ENCODE results near the gene EPHA4. TPM values are rescaled to one million over a fixed set of nuclear protein-coding genes. Genes with fewer than 3 reads are reported as not detected.

Gene EPHA4
- total and polyA plus RNA-seq, 4 donors, result 0.43 to 2.3 (median 1.1) TPM

DNA sequence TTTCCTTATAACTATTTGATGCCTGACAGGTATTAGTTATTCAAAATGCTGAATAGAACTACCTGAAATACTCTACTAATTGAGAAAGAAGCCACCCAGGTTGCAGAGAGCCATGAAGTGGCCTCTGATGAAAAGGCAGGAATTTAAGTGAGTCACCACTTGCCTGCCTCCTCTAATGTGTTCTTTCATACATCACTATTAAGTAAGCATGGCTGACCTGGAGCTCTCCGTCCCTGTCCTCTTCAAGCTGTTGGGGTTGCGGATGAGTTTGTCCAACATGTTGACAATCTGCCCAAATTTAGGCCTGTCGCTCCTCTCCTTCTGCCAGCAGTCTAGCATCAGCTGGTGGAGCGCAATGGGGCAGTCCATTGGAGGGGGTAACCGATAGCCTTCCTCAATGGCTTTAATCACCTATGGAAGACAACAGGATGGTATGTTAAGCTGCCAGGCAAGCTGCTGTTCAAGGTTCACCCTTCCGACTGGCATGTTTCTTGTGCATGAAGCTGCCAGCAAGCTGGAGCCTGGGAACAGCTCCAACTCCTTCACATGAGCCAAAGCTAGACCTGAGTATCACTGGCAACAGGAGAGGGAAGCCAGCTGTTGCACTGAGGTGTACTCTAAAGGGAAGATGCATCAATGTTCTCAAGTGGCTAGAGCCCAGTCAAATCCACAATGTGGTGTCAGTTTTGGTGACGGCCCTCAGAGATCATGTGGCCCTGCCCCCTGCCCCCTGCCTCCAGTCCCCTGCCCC lies 142.2 kb downstream of the EPHA4 start:
- 87% methylated on average over 7 of the region's 7 CpGs for WGBS
- TF ChIP-seq RXRA (IDR thresholded peaks at IDR 0.05) (no peak), RAD21 (IDR thresholded peaks at IDR 0.05) (no peak)
- TF ChIP-seq, protein P1, sequence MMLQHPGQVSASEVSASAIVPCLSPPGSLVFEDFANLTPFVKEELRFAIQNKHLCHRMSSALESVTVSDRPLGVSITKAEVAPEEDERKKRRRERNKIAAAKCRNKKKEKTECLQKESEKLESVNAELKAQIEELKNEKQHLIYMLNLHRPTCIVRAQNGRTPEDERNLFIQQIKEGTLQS (IDR thresholded peaks at IDR 0.05), result no peak
- H3K4me1 ChIP-seq (ENCODE audit: control insufficient read depth in 4 of 4, insufficient read depth in 4 of 4, low read length in 3 of 4), result no peaks in the 10 kb centered on the region
- H3K27ac ChIP-seq (ENCODE audit: low read depth in 1 of 2, low read length in 2 of 2), result no peak overlapping the region
- no peaks in the 10 kb centered on the region for H3K9me3 ChIP-seq (ENCODE audit: control insufficient read depth in 4 of 4, low read length in 3 of 4)
- H3K36me3 ChIP-seq (ENCODE audit: control insufficient read depth in 4 of 4, insufficient read depth in 3 of 4, low read depth in 1 of 4, low read length in 3 of 4), result no peaks in the 10 kb centered on the region
- no peaks in the 10 kb centered on the region for H3K27me3 ChIP-seq (ENCODE audit: control insufficient read depth in 4 of 4, insufficient read depth in 4 of 4, low read length in 3 of 4)
- DNase-seq (ENCODE audit: low spot score), result no peak
- H3K4me3 ChIP-seq (ENCODE audit: low read depth in 1 of 3, low read length in 3 of 3), result no peak overlapping the region
- H3K9ac ChIP-seq (ENCODE audit: low read depth in 1 of 2, low read length in 2 of 2), result no peak overlapping the region

DNA sequence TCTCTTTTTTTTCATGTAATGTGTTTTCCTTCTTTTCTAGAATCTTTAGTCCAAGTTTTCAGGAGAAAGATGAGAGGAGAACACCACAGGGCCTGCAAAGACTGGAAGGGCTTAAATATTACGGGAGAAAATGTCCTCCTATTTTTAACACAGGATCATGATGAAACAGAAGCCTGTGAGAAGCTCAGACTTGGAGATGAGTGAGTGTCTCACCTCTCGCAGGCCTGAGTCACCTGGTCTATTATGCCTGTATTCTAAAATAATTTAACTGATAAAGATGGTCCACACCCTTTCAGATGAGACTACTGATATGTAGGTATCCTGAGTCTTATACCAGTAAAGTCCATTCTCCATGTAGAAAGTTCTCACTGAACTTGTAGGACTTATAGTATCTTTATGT lies 143.2 kb downstream of the EPHA4 start:
- WGBS, result 86% methylated on average over 2 of the region's 2 CpGs

DNA sequence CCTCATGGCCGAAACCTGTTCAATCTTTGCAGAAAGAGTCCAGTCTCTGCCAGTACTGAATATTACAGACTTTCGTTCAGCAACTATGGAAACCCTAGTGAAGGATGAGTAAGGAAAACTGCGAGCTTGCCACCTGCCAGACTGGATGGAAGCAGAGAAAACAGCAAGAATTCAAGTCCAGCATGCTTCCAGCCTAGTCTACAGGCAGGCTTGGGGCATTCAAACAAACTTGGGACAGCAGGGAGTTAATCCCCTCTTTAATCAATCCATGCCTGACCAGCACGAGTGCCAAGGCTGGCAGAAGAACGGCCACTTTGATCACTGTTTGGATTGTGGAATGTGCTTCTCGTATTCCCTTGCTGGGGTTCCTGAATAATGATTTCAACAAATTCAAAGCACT lies 145.2 kb downstream of the EPHA4 start:
- no peak for DNase-seq (ENCODE audit: low spot score)

More for the DNA sequence above, 143.2 kb downstream of the EPHA4 start:
- Histone ChIP-seq H3K27me3 (ENCODE audit: control insufficient read depth in 4 of 4, insufficient read depth in 4 of 4, low read length in 3 of 4) (no peaks in the 10 kb centered on the region), H3K4me1 (ENCODE audit: control insufficient read depth in 4 of 4, insufficient read depth in 4 of 4, low read length in 3 of 4) (no peaks in the 10 kb centered on the region), H3K9ac (ENCODE audit: low read depth in 1 of 2, low read length in 2 of 2) (no peak overlapping the region), H3K27ac (ENCODE audit: low read depth in 1 of 2, low read length in 2 of 2) (no peak overlapping the region), H3K4me3 (ENCODE audit: low read depth in 1 of 3, low read length in 3 of 3) (no peak overlapping the region), H3K36me3 (ENCODE audit: control insufficient read depth in 4 of 4, insufficient read depth in 3 of 4, low read depth in 1 of 4, low read length in 3 of 4) (no peaks in the 10 kb centered on the region), H3K9me3 (ENCODE audit: control insufficient read depth in 4 of 4, low read length in 3 of 4) (no peaks in the 10 kb centered on the region)
- TF ChIP-seq, protein P1 (IDR thresholded peaks at IDR 0.05), result no peak
- TF ChIP-seq HNF4A (conservative IDR thresholded peaks at IDR 0.05) (no peak), YY1 (IDR thresholded peaks at IDR 0.05) (no peak), RAD21 (IDR thresholded peaks at IDR 0.05) (no peak), JUND (IDR thresholded peaks at IDR 0.05) (no peak)
- no peak for DNase-seq (ENCODE audit: low spot score)

DNA sequence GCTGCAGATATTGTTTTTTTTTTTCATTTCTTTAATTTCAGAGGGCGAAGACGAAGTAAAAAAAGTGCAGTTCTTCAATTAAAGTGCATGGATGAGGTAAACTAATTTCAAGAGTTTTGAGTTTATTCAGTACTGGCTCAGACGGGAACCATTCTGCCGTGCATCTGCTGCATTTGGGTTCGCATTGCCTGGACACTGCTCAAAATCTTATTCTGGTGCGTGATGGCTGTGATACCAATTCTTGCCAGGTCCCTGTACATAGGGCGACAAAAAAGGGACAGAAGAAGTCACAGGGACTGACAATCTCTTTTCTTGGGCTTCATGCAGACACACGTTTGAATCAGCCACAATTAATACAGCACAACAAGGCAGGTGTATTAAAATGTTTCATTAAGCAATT lies 146.2 kb downstream of the EPHA4 start:
- Histone ChIP-seq H3K27ac (ENCODE audit: low read depth in 1 of 2, low read length in 2 of 2) (no peak overlapping the region), H3K27me3 (ENCODE audit: control insufficient read depth in 4 of 4, insufficient read depth in 4 of 4, low read length in 3 of 4) (no peaks in the 10 kb centered on the region), H3K4me1 (ENCODE audit: control insufficient read depth in 4 of 4, insufficient read depth in 4 of 4, low read length in 3 of 4) (peaks cover 0 to 2% (median 0%) of the 10 kb centered on the region in 4 donors), H3K9me3 (ENCODE audit: control insufficient read depth in 4 of 4, low read length in 3 of 4) (no peaks in the 10 kb centered on the region), H3K4me3 (ENCODE audit: low read depth in 1 of 3, low read length in 3 of 3) (no peak overlapping the region), H3K9ac (ENCODE audit: low read depth in 1 of 2, low read length in 2 of 2) (no peak overlapping the region), H3K36me3 (ENCODE audit: control insufficient read depth in 4 of 4, insufficient read depth in 3 of 4, low read depth in 1 of 4, low read length in 3 of 4) (no peaks in the 10 kb centered on the region)
- DNase-seq (ENCODE audit: low spot score), result no peak
- WGBS, result 89% methylated on average over 8 of the region's 8 CpGs
- TF ChIP-seq NR2F2 (IDR thresholded peaks at IDR 0.05) (no peak), EGR1 (IDR thresholded peaks at IDR 0.05; ENCODE audit: low read depth in 2 of 2) (no peak), YY1 (IDR thresholded peaks at IDR 0.05) (no peak), JUND (IDR thresholded peaks at IDR 0.05) (no peak), TAF1 (conservative IDR thresholded peaks at IDR 0.05) (no peak), FOXA1 (IDR thresholded peaks at IDR 0.05) (no peak), RAD21 (IDR thresholded peaks at IDR 0.05) (no peak), RXRA (IDR thresholded peaks at IDR 0.05) (no peak)
- TF ChIP-seq, protein P2, sequence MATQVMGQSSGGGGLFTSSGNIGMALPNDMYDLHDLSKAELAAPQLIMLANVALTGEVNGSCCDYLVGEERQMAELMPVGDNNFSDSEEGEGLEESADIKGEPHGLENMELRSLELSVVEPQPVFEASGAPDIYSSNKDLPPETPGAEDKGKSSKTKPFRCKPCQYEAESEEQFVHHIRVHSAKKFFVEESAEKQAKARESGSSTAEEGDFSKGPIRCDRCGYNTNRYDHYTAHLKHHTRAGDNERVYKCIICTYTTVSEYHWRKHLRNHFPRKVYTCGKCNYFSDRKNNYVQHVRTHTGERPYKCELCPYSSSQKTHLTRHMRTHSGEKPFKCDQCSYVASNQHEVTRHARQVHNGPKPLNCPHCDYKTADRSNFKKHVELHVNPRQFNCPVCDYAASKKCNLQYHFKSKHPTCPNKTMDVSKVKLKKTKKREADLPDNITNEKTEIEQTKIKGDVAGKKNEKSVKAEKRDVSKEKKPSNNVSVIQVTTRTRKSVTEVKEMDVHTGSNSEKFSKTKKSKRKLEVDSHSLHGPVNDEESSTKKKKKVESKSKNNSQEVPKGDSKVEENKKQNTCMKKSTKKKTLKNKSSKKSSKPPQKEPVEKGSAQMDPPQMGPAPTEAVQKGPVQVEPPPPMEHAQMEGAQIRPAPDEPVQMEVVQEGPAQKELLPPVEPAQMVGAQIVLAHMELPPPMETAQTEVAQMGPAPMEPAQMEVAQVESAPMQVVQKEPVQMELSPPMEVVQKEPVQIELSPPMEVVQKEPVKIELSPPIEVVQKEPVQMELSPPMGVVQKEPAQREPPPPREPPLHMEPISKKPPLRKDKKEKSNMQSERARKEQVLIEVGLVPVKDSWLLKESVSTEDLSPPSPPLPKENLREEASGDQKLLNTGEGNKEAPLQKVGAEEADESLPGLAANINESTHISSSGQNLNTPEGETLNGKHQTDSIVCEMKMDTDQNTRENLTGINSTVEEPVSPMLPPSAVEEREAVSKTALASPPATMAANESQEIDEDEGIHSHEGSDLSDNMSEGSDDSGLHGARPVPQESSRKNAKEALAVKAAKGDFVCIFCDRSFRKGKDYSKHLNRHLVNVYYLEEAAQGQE (IDR thresholded peaks at IDR 0.05), result no peak
- TF ChIP-seq, protein P3, sequence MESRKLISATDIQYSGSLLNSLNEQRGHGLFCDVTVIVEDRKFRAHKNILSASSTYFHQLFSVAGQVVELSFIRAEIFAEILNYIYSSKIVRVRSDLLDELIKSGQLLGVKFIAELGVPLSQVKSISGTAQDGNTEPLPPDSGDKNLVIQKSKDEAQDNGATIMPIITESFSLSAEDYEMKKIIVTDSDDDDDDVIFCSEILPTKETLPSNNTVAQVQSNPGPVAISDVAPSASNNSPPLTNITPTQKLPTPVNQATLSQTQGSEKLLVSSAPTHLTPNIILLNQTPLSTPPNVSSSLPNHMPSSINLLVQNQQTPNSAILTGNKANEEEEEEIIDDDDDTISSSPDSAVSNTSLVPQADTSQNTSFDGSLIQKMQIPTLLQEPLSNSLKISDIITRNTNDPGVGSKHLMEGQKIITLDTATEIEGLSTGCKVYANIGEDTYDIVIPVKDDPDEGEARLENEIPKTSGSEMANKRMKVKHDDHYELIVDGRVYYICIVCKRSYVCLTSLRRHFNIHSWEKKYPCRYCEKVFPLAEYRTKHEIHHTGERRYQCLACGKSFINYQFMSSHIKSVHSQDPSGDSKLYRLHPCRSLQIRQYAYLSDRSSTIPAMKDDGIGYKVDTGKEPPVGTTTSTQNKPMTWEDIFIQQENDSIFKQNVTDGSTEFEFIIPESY (IDR thresholded peaks at IDR 0.05), result no peak
- TF ChIP-seq, protein P4, sequence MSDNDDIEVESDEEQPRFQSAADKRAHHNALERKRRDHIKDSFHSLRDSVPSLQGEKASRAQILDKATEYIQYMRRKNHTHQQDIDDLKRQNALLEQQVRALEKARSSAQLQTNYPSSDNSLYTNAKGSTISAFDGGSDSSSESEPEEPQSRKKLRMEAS (IDR thresholded peaks at IDR 0.05), result no peak

More for the DNA sequence above, 145.2 kb downstream of the EPHA4 start:
- TF ChIP-seq GABPA (IDR thresholded peaks at IDR 0.05 in 1 of 2, conservative IDR thresholded peaks at IDR 0.05 in 1 of 2) (no peak), NR2F2 (IDR thresholded peaks at IDR 0.05) (no peak), FOXA1 (IDR thresholded peaks at IDR 0.05) (no peak), RAD21 (IDR thresholded peaks at IDR 0.05) (no peak), FOXA2 (IDR thresholded peaks at IDR 0.05) (no peak), TAF1 (conservative IDR thresholded peaks at IDR 0.05) (no peak), JUND (IDR thresholded peaks at IDR 0.05) (no peak)
- TF ChIP-seq, protein P4 (IDR thresholded peaks at IDR 0.05), result no peak
- Histone ChIP-seq H3K27me3 (ENCODE audit: control insufficient read depth in 4 of 4, insufficient read depth in 4 of 4, low read length in 3 of 4) (no peaks in the 10 kb centered on the region), H3K4me1 (ENCODE audit: control insufficient read depth in 4 of 4, insufficient read depth in 4 of 4, low read length in 3 of 4) (peaks cover 0 to 2% (median 0%) of the 10 kb centered on the region in 4 donors), H3K9ac (ENCODE audit: low read depth in 1 of 2, low read length in 2 of 2) (no peak overlapping the region), H3K4me3 (ENCODE audit: low read depth in 1 of 3, low read length in 3 of 3) (no peak overlapping the region), H3K36me3 (ENCODE audit: control insufficient read depth in 4 of 4, insufficient read depth in 3 of 4, low read depth in 1 of 4, low read length in 3 of 4) (no peaks in the 10 kb centered on the region), H3K27ac (ENCODE audit: low read depth in 1 of 2, low read length in 2 of 2) (no peak overlapping the region), H3K9me3 (ENCODE audit: control insufficient read depth in 4 of 4, low read length in 3 of 4) (no peaks in the 10 kb centered on the region)
- WGBS, result 67% methylated on average over 6 of the region's 6 CpGs

All from liver (tissue), 9 donors.